A549 (cell line): ENCODE data around the gene LAMA3.

Experiments used
- CHD2 ChIP-seq: fragments of 150-350 bp; IDR thresholded peaks from 2 replicates; pipeline ENCODE4 v1.6.1; 2014; ENCODE audit warnings: low read length; ENCODE audit not compliant: partially characterized antibody
- JUN ChIP-seq, 2 experiments: fragments of >200 bp; sonication (Bioruptor Twin); formaldehyde crosslinking; IDR thresholded peaks; 2 replicates in 1 of 2; 3 replicates in 1 of 2; pipeline ENCODE4 v1.6.1; 2016 to 2017
- POLR2A ChIP-seq: IDR thresholded peaks from 2 replicates; pipeline ENCODE4 v1.6.1; 2012; ENCODE audit warnings: mild to moderate bottlenecking, low read length
- SMC3 ChIP-seq: fragments of >200 bp; sonication (Bioruptor Twin); formaldehyde crosslinking; IDR thresholded peaks from 3 replicates; pipeline ENCODE4 v1.6.1; 2018; ENCODE audit warnings: inconsistent platforms
- TF ChIP-seq, protein P1 (sequence below): fragments of >200 bp; sonication (Bioruptor Twin); formaldehyde crosslinking; IDR thresholded peaks from 3 replicates; pipeline ENCODE4 v1.5.1; 2016
- TF ChIP-seq, protein P2 (sequence below): fragments of 200-600 bp; sonication (generic); IDR thresholded peaks from 2 replicates; pipeline ENCODE4 v1.6.1; 2016; ENCODE audit warnings: antibody characterized with exemption, mild to moderate bottlenecking, moderate library complexity
- TF ChIP-seq, protein P3 (sequence below): fragments of 450-650 bp; IDR thresholded peaks from 2 replicates; pipeline ENCODE4 v1.6.1; 2014; ENCODE audit warnings: antibody characterized with exemption
- TF ChIP-seq, protein P4 (sequence below): IDR thresholded peaks from 2 replicates; pipeline ENCODE4 v1.6.1; 2012

DNA sequence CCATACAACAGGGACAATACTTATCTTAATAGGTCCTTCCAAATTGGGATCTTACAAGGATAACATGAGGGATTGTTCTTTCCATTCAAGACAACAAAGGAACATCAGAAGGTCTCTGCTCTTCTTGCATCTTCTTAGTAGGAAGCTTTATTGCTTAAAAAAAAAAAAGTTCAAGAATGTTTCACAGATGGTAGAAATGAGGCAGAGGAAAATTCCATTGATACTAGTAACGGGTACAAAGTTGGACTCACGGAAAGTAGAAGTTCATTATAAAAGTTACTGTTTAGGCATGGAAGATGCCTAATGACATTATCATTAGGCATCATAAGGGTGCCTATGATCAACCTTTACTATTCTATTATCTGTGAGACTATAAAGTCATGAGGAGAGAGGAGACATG is 136.2 kb downstream of the LAMA3 start:
- TF ChIP-seq, protein P1, sequence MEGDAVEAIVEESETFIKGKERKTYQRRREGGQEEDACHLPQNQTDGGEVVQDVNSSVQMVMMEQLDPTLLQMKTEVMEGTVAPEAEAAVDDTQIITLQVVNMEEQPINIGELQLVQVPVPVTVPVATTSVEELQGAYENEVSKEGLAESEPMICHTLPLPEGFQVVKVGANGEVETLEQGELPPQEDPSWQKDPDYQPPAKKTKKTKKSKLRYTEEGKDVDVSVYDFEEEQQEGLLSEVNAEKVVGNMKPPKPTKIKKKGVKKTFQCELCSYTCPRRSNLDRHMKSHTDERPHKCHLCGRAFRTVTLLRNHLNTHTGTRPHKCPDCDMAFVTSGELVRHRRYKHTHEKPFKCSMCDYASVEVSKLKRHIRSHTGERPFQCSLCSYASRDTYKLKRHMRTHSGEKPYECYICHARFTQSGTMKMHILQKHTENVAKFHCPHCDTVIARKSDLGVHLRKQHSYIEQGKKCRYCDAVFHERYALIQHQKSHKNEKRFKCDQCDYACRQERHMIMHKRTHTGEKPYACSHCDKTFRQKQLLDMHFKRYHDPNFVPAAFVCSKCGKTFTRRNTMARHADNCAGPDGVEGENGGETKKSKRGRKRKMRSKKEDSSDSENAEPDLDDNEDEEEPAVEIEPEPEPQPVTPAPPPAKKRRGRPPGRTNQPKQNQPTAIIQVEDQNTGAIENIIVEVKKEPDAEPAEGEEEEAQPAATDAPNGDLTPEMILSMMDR, result no peak
- TF ChIP-seq, protein P2, sequence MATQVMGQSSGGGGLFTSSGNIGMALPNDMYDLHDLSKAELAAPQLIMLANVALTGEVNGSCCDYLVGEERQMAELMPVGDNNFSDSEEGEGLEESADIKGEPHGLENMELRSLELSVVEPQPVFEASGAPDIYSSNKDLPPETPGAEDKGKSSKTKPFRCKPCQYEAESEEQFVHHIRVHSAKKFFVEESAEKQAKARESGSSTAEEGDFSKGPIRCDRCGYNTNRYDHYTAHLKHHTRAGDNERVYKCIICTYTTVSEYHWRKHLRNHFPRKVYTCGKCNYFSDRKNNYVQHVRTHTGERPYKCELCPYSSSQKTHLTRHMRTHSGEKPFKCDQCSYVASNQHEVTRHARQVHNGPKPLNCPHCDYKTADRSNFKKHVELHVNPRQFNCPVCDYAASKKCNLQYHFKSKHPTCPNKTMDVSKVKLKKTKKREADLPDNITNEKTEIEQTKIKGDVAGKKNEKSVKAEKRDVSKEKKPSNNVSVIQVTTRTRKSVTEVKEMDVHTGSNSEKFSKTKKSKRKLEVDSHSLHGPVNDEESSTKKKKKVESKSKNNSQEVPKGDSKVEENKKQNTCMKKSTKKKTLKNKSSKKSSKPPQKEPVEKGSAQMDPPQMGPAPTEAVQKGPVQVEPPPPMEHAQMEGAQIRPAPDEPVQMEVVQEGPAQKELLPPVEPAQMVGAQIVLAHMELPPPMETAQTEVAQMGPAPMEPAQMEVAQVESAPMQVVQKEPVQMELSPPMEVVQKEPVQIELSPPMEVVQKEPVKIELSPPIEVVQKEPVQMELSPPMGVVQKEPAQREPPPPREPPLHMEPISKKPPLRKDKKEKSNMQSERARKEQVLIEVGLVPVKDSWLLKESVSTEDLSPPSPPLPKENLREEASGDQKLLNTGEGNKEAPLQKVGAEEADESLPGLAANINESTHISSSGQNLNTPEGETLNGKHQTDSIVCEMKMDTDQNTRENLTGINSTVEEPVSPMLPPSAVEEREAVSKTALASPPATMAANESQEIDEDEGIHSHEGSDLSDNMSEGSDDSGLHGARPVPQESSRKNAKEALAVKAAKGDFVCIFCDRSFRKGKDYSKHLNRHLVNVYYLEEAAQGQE, result no peak
- TF ChIP-seq, protein P3, sequence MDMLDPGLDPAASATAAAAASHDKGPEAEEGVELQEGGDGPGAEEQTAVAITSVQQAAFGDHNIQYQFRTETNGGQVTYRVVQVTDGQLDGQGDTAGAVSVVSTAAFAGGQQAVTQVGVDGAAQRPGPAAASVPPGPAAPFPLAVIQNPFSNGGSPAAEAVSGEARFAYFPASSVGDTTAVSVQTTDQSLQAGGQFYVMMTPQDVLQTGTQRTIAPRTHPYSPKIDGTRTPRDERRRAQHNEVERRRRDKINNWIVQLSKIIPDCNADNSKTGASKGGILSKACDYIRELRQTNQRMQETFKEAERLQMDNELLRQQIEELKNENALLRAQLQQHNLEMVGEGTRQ, result no peak
- TF ChIP-seq SMC3 (no peak), CHD2 (no peak), JUN (IDR thresholded peaks at IDR 0.05) (no peak), POLR2A (no peak)
- TF ChIP-seq, protein P4, sequence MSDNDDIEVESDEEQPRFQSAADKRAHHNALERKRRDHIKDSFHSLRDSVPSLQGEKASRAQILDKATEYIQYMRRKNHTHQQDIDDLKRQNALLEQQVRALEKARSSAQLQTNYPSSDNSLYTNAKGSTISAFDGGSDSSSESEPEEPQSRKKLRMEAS, result no peak
